K562 (cell line): ENCODE results near the gene NTNG1. TPM values are rescaled to one million over a fixed set of nuclear protein-coding genes. Genes with fewer than 3 reads are reported as not detected.

ENCODE experiments used
- ATAC-seq: fragments of 200-7000 bp; cut with Tn5 transposase; 3 replicates; pipeline ENCODE4 v1.9.1; 2020; ENCODE audit warnings: moderate library complexity
- BruUV-seq: library from RNA; stranded (reverse); fragments of 400-500 nt; replicated peaks from 2 replicates; lab custom pipeline; 2021; lab: Mats Ljungman, UMichigan
- CTCF ChIA-PET: fragments of 300-600 bp; formaldehyde crosslinking; extraction: SDS; loops from one replicate; lab custom pipeline; 2021; ENCODE audit warnings: low intra/inter-chr PET ratio; lab: Yijun Ruan, JAX
- POLR2A ChIA-PET: fragments of 300-600, 350-650 bp; sonication (Branson Sonifier 250); formaldehyde crosslinking; extraction: SDS; loops from one replicate; lab custom pipeline; 2021; ENCODE audit warnings: antibody characterized with exemption, inconsistent platforms; lab: Yijun Ruan, JAX
- DNase-seq, 4 experiments: peaks; one replicate each; pipeline versions ENCODE4 v3.0.0 to v3.0.0-alpha.2; 2011 to 2018; ENCODE audit warnings: low spot score in 3 of 4, mixed read lengths in 3 of 4; ENCODE audit errors: extremely low read depth in 1 of 4
- FAIRE-seq: peaks from 2 replicates; lab custom pipeline; 2011; peaks lifted over from hg19 to GRCh38; lab: Jason Lieb, UNC
- H2AFZ ChIP-seq: 2 replicates; pipeline ENCODE4 v1.6.0; 2011; ENCODE audit warnings: low read depth, low read length, control low read depth, inconsistent platforms
- H3K27ac ChIP-seq: fragments of 200-600 bp; 3 replicates; pipeline ENCODE4 v1.8.0; 2011; ENCODE audit warnings: low read depth, mild to moderate bottlenecking, control low read depth, inconsistent platforms, low read length, moderate library complexity, mixed read lengths; ENCODE audit errors: extremely low read depth
- H3K27me3 ChIP-seq, 2 experiments: fragments of 300-600 bp in 1 of 2; 2 replicates in 1 of 2; 3 replicates in 1 of 2; pipeline versions ENCODE4 v1.6.0 to v1.8.0; 2011; ENCODE audit warnings: inconsistent platforms in 2 of 2, low read length in 2 of 2, mild to moderate bottlenecking in 1 of 2, mixed read lengths in 1 of 2, moderate library complexity in 1 of 2; ENCODE audit not compliant: control insufficient read depth in 2 of 2, insufficient read depth in 2 of 2
- H3K36me3 ChIP-seq: fragments of 300-600 bp; 3 replicates; pipeline ENCODE4 v1.8.0; 2011; ENCODE audit warnings: mild to moderate bottlenecking, low read length, inconsistent platforms; ENCODE audit not compliant: control insufficient read depth, insufficient read depth
- H3K4me1 ChIP-seq, 2 experiments: fragments of 200-600 bp in 1 of 2; replicated peaks in 1 of 2; 2 replicates in 1 of 2; 3 replicates in 1 of 2; pipeline versions ENCODE4 v1.5.1 to v1.8.0; 2011; ENCODE audit warnings: inconsistent platforms in 2 of 2, low read length in 2 of 2, mild to moderate bottlenecking in 1 of 2, mixed read lengths in 1 of 2, moderate library complexity in 1 of 2; ENCODE audit not compliant: control insufficient read depth in 2 of 2, insufficient read depth in 2 of 2
- H3K4me2 ChIP-seq: 2 replicates; pipeline ENCODE4 v1.6.1; 2011; ENCODE audit warnings: low read length, control low read depth, inconsistent platforms, mixed read lengths; ENCODE audit not compliant: insufficient read depth
- H3K4me3 ChIP-seq: fragments of 200-600 bp; sonication (generic), shearing (Covaris generic); 2 replicates; pipeline ENCODE4 v1.5.1; 2016; ENCODE audit warnings: control low read depth, inconsistent platforms
- H3K79me2 ChIP-seq: fragments of 200-600 bp; 3 replicates; pipeline ENCODE4 v1.8.0; 2011; ENCODE audit warnings: low read length, inconsistent platforms; ENCODE audit not compliant: control insufficient read depth, insufficient read depth
- H3K9ac ChIP-seq, 2 experiments: 2 replicates each; pipeline versions ENCODE4 v1.6.0 to v1.6.1; 2011; ENCODE audit warnings: low read depth in 2 of 2, low read length in 2 of 2, control low read depth in 1 of 2, inconsistent platforms in 1 of 2, mild to moderate bottlenecking in 1 of 2, mixed read lengths in 1 of 2; ENCODE audit not compliant: insufficient read depth in 1 of 2
- H3K9me1 ChIP-seq: one replicate; pipeline ENCODE4 v1.6.0; 2011; ENCODE audit warnings: inconsistent platforms, mild to moderate bottlenecking, low read length, moderate library complexity; ENCODE audit not compliant: control insufficient read depth, insufficient read depth
- H3K9me3 ChIP-seq: replicated peaks from 2 replicates; pipeline ENCODE4 v1.5.1; 2011; ENCODE audit warnings: low read depth, low read length, inconsistent platforms; ENCODE audit not compliant: control insufficient read depth, insufficient read depth
- H4K20me1 ChIP-seq: replicated peaks from 2 replicates; pipeline ENCODE4 v1.6.1; 2011; ENCODE audit warnings: low read length, inconsistent platforms, mixed read lengths; ENCODE audit not compliant: control insufficient read depth, insufficient read depth
- CXXC5 ChIP-seq: fragments of 250-450 bp; sonication (Bioruptor Pico); IDR thresholded peaks from 2 replicates; pipeline ENCODE4 v1.8.0; 2022; ENCODE audit warnings: inconsistent platforms, mild to moderate bottlenecking, moderate library complexity
- MEF2D ChIP-seq: conservative IDR thresholded peaks from 2 replicates; pipeline ENCODE4 v1.6.1; 2016; ENCODE audit warnings: low read depth, missing genetic modification characterization, missing compliant biosample characterization
- MTF1 ChIP-seq: fragments of 250-450 bp; sonication (Bioruptor Pico); IDR thresholded peaks from 2 replicates; pipeline ENCODE4 v1.9.0; 2021; ENCODE audit warnings: moderate library complexity, mild to moderate bottlenecking, inconsistent platforms, borderline replicate concordance
- PHF20 ChIP-seq: fragments of 450-650 bp; IDR thresholded peaks from 2 replicates; pipeline ENCODE4 v1.6.1; 2018; ENCODE audit not compliant: partially characterized antibody
- POLR2AphosphoS2 ChIP-seq: IDR thresholded peaks from 2 replicates; pipeline ENCODE4 v1.6.1; 2012; ENCODE audit warnings: low read length, improper control_type of control experiment
- RUNX1 ChIP-seq: sonication (generic); IDR thresholded peaks from 2 replicates; pipeline ENCODE4 v1.6.1; 2016; ENCODE audit warnings: antibody characterized with exemption, low read depth
- SAFB ChIP-seq: fragments of 200-400 bp; formaldehyde crosslinking; IDR thresholded peaks from 2 replicates; pipeline ENCODE4 v1.6.1; 2017; ENCODE audit warnings: low read depth, low read length, borderline replicate concordance
- SREBF2 ChIP-seq: sonication (generic); formaldehyde crosslinking; IDR thresholded peaks from 2 replicates; pipeline ENCODE4 v1.4.0; 2020; ENCODE audit warnings: mild to moderate bottlenecking, missing genetic modification reagents
- TFE3 ChIP-seq: fragments of 450-650 bp; formaldehyde crosslinking; IDR thresholded peaks from 2 replicates; pipeline ENCODE4 v1.4.0; 2020; ENCODE audit warnings: mild to moderate bottlenecking, mixed read lengths
- ZBED1 ChIP-seq: IDR thresholded peaks from 2 replicates; pipeline ENCODE4 v1.6.1; 2014
- ZNF592 ChIP-seq: fragments of 450-650 bp; IDR thresholded peaks from 2 replicates; pipeline ENCODE4 v1.6.1; 2017; ENCODE audit warnings: antibody characterized with exemption, mild to moderate bottlenecking
- WGBS: fragments of 100-300 bp; shearing (Covaris generic); methylation state at CpG from one replicate; pipeline ENCODE4 v1.1.6; 2016; ENCODE audit warnings: low coverage, mixed read lengths; ENCODE audit not compliant: insufficient coverage; ENCODE audit errors: missing lambda C conversion rate; 5-methylcytosine and 5-hydroxymethylcytosine counted together
- in situ Hi-C: fragments of 300-500 bp; cut with MboI; formaldehyde crosslinking; loops from 4 replicates; pipeline ENCODE4 v1.15.0; 2018; ENCODE audit warnings: inconsistent platforms, mixed read lengths
- intact Hi-C: fragments of 100-400 bp; cut with micrococcal nuclease; formaldehyde crosslinking; loops from 2 replicates; pipeline ENCODE4 v1.14.2; 2022
- polyA plus RNA-seq, 8 experiments: library from polyadenylated mRNA; depleted of rRNA in 4 of 8; stranded (reverse) in 5 of 8; unstranded in 3 of 8; fragments of >200 nt; fragmentation: Nextera tagmentation in 2 of 8; fragmentation: Illumina TruSeq in 1 of 8; extraction: Ambion mirVana in 2 of 8; extraction: Trizol in 1 of 8; gene quantifications; 2 replicates each; pipeline versions ENCODE4 v1.2.1 to v1.2.3, GENCODE V29; 2011 to 2014; ENCODE audit warnings: inconsistent platforms in 1 of 8, missing spikeins in 1 of 8
- total RNA-seq, 7 experiments: library from RNA; depleted of rRNA in 6 of 7; stranded (reverse); fragments of >200 nt in 6 of 7; fragmentation: Illumina TruSeq in 2 of 7; extraction: Trizol in 2 of 7; gene quantifications; 2 replicates each; pipeline versions ENCODE4 v1.2.1 to v1.2.3, GENCODE V29; 2011 to 2021; ENCODE audit warnings: low replicate concordance in 1 of 7

NTNG1 gene
- total and polyA plus RNA-seq, 9 of the 15 experiments (the other 6 are each of a cell fraction or from before 2014, with no cell fraction given), result not detected

- no peaks in the 10 kb centered on the region for H3K36me3 ChIP-seq
- CTCF ChIA-PET, result no interaction called here
- no peak overlapping the region for H3K27ac ChIP-seq
- no peak overlapping the region for H3K9ac ChIP-seq
- WGBS, result 4% methylated on average over 3 of the region's 3 CpGs
- H3K27me3 ChIP-seq, result no peaks in the 10 kb centered on the region
- H3K4me1 ChIP-seq, result no peaks in the 10 kb centered on the region
- BruUV-seq, result no TSS peak
- FAIRE-seq (no peak), ATAC-seq (no peak), DNase-seq (no peak)
- H2AFZ ChIP-seq, result no peak overlapping the region
- H4K20me1 ChIP-seq, result no peaks in the 10 kb centered on the region
- H3K9me3 ChIP-seq, result no peaks in the 10 kb centered on the region
- TF ChIP-seq TFE3 (CRISPR knock-in tag) (peak; percentile 61), MTF1 (CRISPR knock-in tag) (no peak)
- in situ Hi-C loops (no loop called here), intact Hi-C loops (no loop called here)
- H3K79me2 ChIP-seq, result no peaks in the 10 kb centered on the region
- no peak overlapping the region for H3K4me2 ChIP-seq
- no peak overlapping the region for H3K4me3 ChIP-seq
- POLR2A ChIA-PET, result interaction anchor here (0.6 kb wide), 1 partner anchor 24 kb away, joined by 3 read pairs; no protein-coding TSS in a partner anchor
- no peaks in the 10 kb centered on the region for H3K9me1 ChIP-seq
These were observed 341.0 kb downstream of the NTNG1 start for GRCh38 chr1:107481756-107482384.

- CTCF ChIA-PET, result no interaction called here
- H3K4me3 ChIP-seq, result no peak overlapping the region
- TF ChIP-seq POLR2AphosphoS2 (no peak), ZBED1 (no peak), CXXC5 (no peak), MEF2D (tag) (no peak), SREBF2 (CRISPR knock-in tag) (no peak), ZNF592 (no peak), PHF20 (no peak), SAFB (no peak), RUNX1 (no peak)
These were observed 343.1 kb downstream of the NTNG1 start for GRCh38 chr1:107483949-107484348.

More at GRCh38 chr1:107483949-107484348, 343.1 kb downstream of the NTNG1 start:
- Histone ChIP-seq H3K9me3 (no peaks in the 10 kb centered on the region), H3K4me1 (no peaks in the 10 kb centered on the region), H3K36me3 (no peaks in the 10 kb centered on the region), H3K27me3 (no peaks in the 10 kb centered on the region), H3K27ac (no peak overlapping the region), H4K20me1 (no peaks in the 10 kb centered on the region), H3K9ac (no peak overlapping the region), H2AFZ (no peak overlapping the region), H3K79me2 (no peaks in the 10 kb centered on the region), H3K4me2 (no peak overlapping the region), H3K9me1 (no peaks in the 10 kb centered on the region)
- intact Hi-C loops, result no loop called here
- POLR2A ChIA-PET, result no interaction called here
- DNase-seq (no peak), ATAC-seq (no peak), FAIRE-seq (no peak)
- in situ Hi-C loops, result no loop called here
- 0% methylated on average over 3 of the region's 3 CpGs for WGBS
- no TSS peak for BruUV-seq
